ENCODE data around the gene GSTT2.
"Not testable (repeated sequence)": the region's sequence is repeated elsewhere in the genome, so short reads cannot be mapped to it uniquely, and the experiment has no call there.

GSTT2 gene

DNA sequence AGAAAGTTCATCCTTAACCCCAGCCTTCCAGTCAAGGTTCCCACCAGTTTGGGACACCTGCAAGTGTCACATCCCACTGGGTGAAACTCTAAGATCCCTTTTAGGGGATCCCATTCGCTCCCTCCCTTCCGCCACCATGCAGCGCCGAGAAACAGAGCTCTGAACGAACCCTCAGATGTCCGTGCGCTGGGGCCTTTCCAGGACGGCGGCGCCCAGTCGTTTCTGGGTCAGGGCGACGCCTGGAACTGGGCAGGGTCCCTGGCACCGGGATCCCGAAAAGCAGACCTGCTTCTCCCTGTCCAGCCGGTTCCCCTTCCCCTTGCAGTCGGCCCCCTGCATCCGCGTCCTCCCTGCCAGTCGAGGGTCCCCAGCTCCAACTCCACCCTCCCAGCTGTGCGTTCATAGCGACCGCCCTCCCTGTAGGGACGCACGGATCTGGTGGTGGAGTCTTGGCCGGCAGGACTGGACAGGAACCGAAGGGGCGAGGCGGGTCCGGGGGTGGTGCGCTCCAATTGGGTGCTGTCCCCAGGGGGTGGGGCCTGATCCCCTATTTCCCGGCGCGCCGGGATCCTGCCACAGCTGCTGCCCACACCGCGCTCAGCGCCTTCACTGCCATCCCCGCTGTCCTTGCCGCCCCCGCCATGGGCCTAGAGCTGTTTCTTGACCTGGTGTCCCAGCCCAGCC is at the start of gene GSTT2:
TSS of gene GSTT2 (plus strand) at position 578 of the 684 bp plus-strand sequence.
- H3K4me3 ChIP-seq (ENCODE audit: low read depth, low read length) = not testable (repeated sequence)

- TF ChIP-seq, protein P1, sequence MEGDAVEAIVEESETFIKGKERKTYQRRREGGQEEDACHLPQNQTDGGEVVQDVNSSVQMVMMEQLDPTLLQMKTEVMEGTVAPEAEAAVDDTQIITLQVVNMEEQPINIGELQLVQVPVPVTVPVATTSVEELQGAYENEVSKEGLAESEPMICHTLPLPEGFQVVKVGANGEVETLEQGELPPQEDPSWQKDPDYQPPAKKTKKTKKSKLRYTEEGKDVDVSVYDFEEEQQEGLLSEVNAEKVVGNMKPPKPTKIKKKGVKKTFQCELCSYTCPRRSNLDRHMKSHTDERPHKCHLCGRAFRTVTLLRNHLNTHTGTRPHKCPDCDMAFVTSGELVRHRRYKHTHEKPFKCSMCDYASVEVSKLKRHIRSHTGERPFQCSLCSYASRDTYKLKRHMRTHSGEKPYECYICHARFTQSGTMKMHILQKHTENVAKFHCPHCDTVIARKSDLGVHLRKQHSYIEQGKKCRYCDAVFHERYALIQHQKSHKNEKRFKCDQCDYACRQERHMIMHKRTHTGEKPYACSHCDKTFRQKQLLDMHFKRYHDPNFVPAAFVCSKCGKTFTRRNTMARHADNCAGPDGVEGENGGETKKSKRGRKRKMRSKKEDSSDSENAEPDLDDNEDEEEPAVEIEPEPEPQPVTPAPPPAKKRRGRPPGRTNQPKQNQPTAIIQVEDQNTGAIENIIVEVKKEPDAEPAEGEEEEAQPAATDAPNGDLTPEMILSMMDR (IDR thresholded peaks at IDR 0.05; ENCODE audit: borderline replicate concordance, insufficient read depth, low read depth, low read length) = no peak
- H3K4me3 ChIP-seq (ENCODE audit: low read depth, low read length) = no peak overlapping the region
Measured at GRCh38 chr22:23938328-23939016, 41.5 kb upstream of the GSTT2 start.

DNA sequence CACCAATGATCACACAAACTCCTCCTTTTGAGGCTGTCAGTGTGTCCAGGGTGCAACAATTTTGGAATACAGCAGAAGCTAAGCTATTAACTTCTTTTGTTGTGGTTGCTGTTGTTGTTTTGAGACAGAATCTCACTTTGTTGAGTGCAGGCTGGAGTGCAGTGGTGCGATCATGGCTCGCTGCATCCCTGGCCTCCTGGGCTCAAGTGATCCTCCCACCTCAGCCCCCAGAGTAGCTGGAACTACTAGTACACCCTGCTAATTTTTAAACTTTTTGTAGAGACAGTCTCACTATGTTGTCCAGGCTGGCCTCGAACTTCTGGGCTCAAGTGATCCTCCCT is 40.9 kb upstream of the GSTT2 start:
- no peak overlapping the region for H3K4me3 ChIP-seq (ENCODE audit: low read depth, low read length)
- TF ChIP-seq, protein P1 (IDR thresholded peaks at IDR 0.05; ENCODE audit: borderline replicate concordance, insufficient read depth, low read depth, low read length) = no peak

- H3K4me3 ChIP-seq (ENCODE audit: low read depth, low read length) = not testable (repeated sequence)
Measured at GRCh38 chr22:23940166-23940565, 39.8 kb upstream of the GSTT2 start.

DNA sequence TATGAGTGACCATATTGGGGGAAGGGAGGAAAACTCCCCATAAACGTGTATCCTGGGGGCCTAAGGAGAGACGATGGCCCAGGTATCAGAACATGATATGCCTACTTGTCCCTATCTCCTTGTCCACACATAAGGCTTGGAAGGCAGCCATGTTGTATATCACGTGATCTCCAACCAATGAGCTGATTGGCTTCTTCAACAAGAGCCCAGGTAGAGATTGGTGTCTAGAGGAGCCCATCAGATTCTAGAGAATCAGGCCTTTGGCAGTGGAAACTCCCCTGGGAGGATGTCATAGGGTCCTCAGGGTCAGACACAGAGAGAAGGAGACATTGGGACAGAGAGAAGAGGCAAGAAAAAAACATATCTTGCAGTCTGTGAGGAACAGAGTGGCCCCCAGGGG is 32.5 kb upstream of the GSTT2 start:
- not testable (repeated sequence) for H3K4me3 ChIP-seq (ENCODE audit: low read depth, low read length)

GRCh38 chr22:23949764-23950163 is 30.2 kb upstream of the GSTT2 start:
- H3K4me3 ChIP-seq (ENCODE audit: low read depth, low read length) = not testable (repeated sequence)

DNA sequence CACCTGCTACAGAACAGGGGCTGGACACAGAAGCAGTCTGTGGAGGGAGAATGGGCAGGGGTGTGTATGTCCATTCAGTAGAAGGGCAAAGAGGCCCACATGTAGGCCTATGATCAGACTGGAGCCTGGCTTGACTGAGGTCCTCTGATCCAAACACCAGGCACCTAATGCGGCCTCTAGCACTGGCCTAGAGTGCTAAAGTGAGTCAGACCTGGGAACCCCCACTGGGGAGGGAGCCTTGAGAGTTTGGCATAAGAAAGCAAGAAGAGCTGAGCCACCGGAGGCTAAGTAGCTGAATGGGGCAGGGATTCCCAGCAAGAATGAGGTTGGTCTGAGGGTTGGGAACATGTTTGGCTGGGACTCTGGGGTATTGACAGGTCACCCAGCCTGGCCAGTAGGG is 28.6 kb upstream of the GSTT2 start:
- H3K4me3 ChIP-seq (ENCODE audit: low read depth, low read length) = not testable (repeated sequence)

GRCh38 chr22:23952794-23953405 is 27.0 kb upstream of the GSTT2 start:
- not testable (repeated sequence) for H3K4me3 ChIP-seq (ENCODE audit: low read depth, low read length)

DNA sequence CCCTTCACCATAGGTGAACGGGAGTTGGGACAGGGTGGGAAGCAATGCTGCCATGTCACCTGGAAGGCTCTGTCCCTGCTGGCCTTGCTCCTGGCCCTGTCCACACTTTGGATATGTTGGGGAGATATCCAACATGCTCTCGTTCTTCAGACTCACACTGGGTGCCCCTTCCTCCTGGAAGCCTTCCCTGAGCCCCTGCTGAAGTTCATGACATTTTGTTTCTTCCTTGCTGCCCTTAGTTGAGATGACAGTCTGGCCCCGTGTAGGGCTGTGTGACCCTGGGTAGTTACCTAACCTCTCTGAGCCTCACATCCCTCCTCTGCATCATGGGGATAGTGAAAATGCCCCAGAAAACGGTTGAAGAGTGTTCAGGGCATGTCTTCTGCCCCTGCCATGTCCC is 26.4 kb upstream of the GSTT2 start:
- not testable (repeated sequence) for H3K4me3 ChIP-seq (ENCODE audit: low read depth, low read length)

DNA sequence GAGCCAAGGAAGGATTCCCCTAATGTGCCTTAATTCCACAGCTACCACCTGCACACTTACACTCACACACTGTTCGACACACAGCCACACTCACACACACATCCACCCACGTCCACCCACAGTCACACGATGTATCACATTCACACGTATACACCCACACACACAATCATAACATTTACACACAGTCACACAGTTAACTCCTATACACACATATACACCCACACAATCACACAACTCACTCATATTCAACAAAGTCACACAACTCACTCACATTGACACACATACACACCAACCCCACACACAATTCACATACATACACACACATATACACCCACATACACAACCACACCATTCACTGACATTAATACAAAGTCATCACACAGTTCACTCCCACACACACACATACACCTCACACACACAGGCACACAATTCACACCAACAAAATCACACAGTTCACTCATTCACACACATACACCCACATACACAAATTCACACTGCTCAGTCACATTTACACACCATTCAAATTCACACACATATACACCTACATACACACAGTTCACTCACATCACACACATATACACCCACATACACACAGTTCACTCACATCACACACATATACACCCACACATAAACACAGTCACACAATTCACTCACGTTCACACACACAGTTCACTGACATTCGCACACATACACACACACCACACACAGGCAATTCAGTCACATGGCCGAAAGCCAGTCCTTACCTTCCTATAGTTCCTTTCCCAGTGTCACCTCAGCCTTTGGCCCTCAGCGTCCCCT is 25.5 kb upstream of the GSTT2 start:
- H3K4me3 ChIP-seq (ENCODE audit: low read depth, low read length) = not testable (repeated sequence)

- H3K4me3 ChIP-seq (ENCODE audit: low read depth, low read length) = not testable (repeated sequence)
Measured at GRCh38 chr22:23954991-23955305, 25.0 kb upstream of the GSTT2 start.

GRCh38 chr22:23955886-23956285 is 24.0 kb upstream of the GSTT2 start:
- not testable (repeated sequence) for H3K4me3 ChIP-seq (ENCODE audit: low read depth, low read length)

Data from GM12875 (cell line).